Neural cell (in vitro differentiated cells): Measurements from ENCODE around the gene SPEM3. TPM values are rescaled to one million over a fixed set of nuclear protein-coding genes. Genes with fewer than 3 reads are reported as not detected.
"Not testable (repeated sequence)": the region's sequence is repeated elsewhere in the genome, so short reads cannot be mapped to it uniquely, and the experiment has no call there.

Source experiments
- H2AFZ ChIP-seq: fragments of 200-600, 300-800 bp; sonication (generic), shearing (Covaris generic); 2 replicates; pipeline ENCODE4 v1.6.0; 2014; ENCODE audit warnings: low read depth, mild to moderate bottlenecking, antibody characterized with exemption, low read length, moderate library complexity
- H3F3A ChIP-seq: fragments of 200-600 bp; shearing (Covaris generic); 2 replicates; pipeline ENCODE4 v1.6.1; 2016; ENCODE audit warnings: mild to moderate bottlenecking, moderate library complexity, mixed read lengths, antibody characterized with exemption, low read length; ENCODE audit not compliant: insufficient read depth, poor library complexity, severe bottlenecking
- H3K27ac ChIP-seq: fragments of 200-600, 300-800 bp; sonication (generic), shearing (Covaris generic); 2 replicates; pipeline ENCODE4 v1.5.1; 2014; ENCODE audit warnings: mild to moderate bottlenecking, low read length, moderate library complexity
- H3K27me3 ChIP-seq: fragments of 300-800, 200-600 bp; sonication (generic), shearing (Covaris generic); 2 replicates; pipeline ENCODE4 v1.6.0; 2014; ENCODE audit warnings: mild to moderate bottlenecking, low read depth, low read length, moderate library complexity; ENCODE audit not compliant: insufficient read depth
- H3K36me3 ChIP-seq: fragments of 300-800, 200-600 bp; sonication (generic), shearing (Covaris generic); 2 replicates; pipeline ENCODE4 v1.5.1; 2014; ENCODE audit warnings: mild to moderate bottlenecking, antibody characterized with exemption, low read length, moderate library complexity; ENCODE audit not compliant: insufficient read depth
- H3K4me2 ChIP-seq: fragments of 300-800, 200-600 bp; sonication (generic), shearing (Covaris generic); 2 replicates; pipeline ENCODE4 v1.6.0; 2014; ENCODE audit warnings: mild to moderate bottlenecking, low read length
- H3K4me3 ChIP-seq: fragments of 300-800, 200-600 bp; sonication (generic), shearing (Covaris generic); 2 replicates; pipeline ENCODE4 v1.5.1; 2014; ENCODE audit warnings: mild to moderate bottlenecking, low read length, moderate library complexity
- H3K79me2 ChIP-seq: fragments of 200-600 bp; shearing (Covaris generic); replicated peaks from 2 replicates; pipeline ENCODE4 v1.6.0; 2014; ENCODE audit warnings: mild to moderate bottlenecking, low read length, moderate library complexity; ENCODE audit not compliant: insufficient read depth
- H3K9ac ChIP-seq: fragments of 300-800, 200-600 bp; sonication (generic), shearing (Covaris generic); 2 replicates; pipeline ENCODE4 v1.6.1; 2016; ENCODE audit warnings: mild to moderate bottlenecking, low read length, mixed read lengths
- H3K9me2 ChIP-seq: fragments of 200-600 bp; shearing (Covaris generic); 2 replicates; pipeline ENCODE4 v1.6.1; 2016; ENCODE audit warnings: mild to moderate bottlenecking, low read length, mixed read lengths; ENCODE audit not compliant: insufficient read depth
- H3K9me3 ChIP-seq: fragments of 200-600, 300-800 bp; sonication (generic), shearing (Covaris generic); 2 replicates; pipeline ENCODE4 v1.6.1; 2016; ENCODE audit warnings: mild to moderate bottlenecking, mixed run types, low read length, moderate library complexity, mixed read lengths
- H4K20me1 ChIP-seq: fragments of 200-600 bp; shearing (Covaris generic); 2 replicates; pipeline ENCODE4 v1.6.1; 2016; ENCODE audit warnings: mild to moderate bottlenecking, mixed run types; ENCODE audit not compliant: insufficient read depth
- CTCF ChIP-seq: fragments of 450-650 bp; IDR thresholded peaks from 2 replicates; pipeline ENCODE4 v1.5.1; 2014; ENCODE audit warnings: antibody characterized with exemption, mild to moderate bottlenecking, moderate library complexity; ENCODE audit not compliant: poor library complexity, severe bottlenecking
- EP300 ChIP-seq: fragments of 450-650 bp; conservative IDR thresholded peaks from 2 replicates; pipeline ENCODE4 v1.6.1; 2014; ENCODE audit warnings: antibody characterized with exemption, mild to moderate bottlenecking, moderate library complexity; ENCODE audit not compliant: poor library complexity, severe bottlenecking
- EZH2 ChIP-seq: fragments of 200-600, 300-800 bp; shearing (Covaris generic), sonication (generic); IDR thresholded peaks from 2 replicates; pipeline ENCODE4 v1.6.1; 2014; ENCODE audit warnings: antibody characterized with exemption, low read length, borderline replicate concordance, mild to moderate bottlenecking; ENCODE audit not compliant: insufficient read depth, poor library complexity, severe bottlenecking
- MXI1 ChIP-seq: fragments of 450-650 bp; conservative IDR thresholded peaks from 2 replicates; pipeline ENCODE4 v1.6.1; 2014; ENCODE audit warnings: antibody characterized with exemption, mild to moderate bottlenecking; ENCODE audit not compliant: poor library complexity, severe bottlenecking
- POLR2AphosphoS5 ChIP-seq: IDR thresholded peaks from 2 replicates; pipeline ENCODE4 v1.6.1; 2012
- RAD21 ChIP-seq: fragments of 450-650 bp; conservative IDR thresholded peaks from 2 replicates; pipeline ENCODE4 v1.6.1; 2014; ENCODE audit warnings: antibody characterized with exemption, mild to moderate bottlenecking, moderate library complexity
- REST ChIP-seq: IDR thresholded peaks from 2 replicates; pipeline ENCODE4 v1.6.1; 2012; ENCODE audit warnings: borderline replicate concordance
- SMC3 ChIP-seq: fragments of 450-650 bp; conservative IDR thresholded peaks from 2 replicates; pipeline ENCODE4 v1.6.1; 2014; ENCODE audit warnings: antibody characterized with exemption, mild to moderate bottlenecking, moderate library complexity; ENCODE audit not compliant: poor library complexity
- TAF1 ChIP-seq: IDR thresholded peaks from 2 replicates; pipeline ENCODE4 v1.6.1; 2012; ENCODE audit warnings: low read depth
- polyA plus RNA-seq: library from polyadenylated mRNA; depleted of rRNA; stranded (reverse); fragments of >200 nt; gene quantifications from 2 replicates; pipeline ENCODE4 v1.2.3, GENCODE V29; 2014

Gene SPEM3
- polyA plus RNA-seq, 1 donor from 2014 or later = not detected

- H3K4me3 ChIP-seq, H3K9ac ChIP-seq, H3K9me2 ChIP-seq, H3K36me3 ChIP-seq, H3K27me3 ChIP-seq, H3K4me2 ChIP-seq, H2AFZ ChIP-seq, H4K20me1 ChIP-seq, H3K27ac ChIP-seq, H3K9me3 ChIP-seq, H3F3A ChIP-seq: not testable (repeated sequence)
- peaks cover 13% of the 10 kb centered on the region for H3K79me2 ChIP-seq
Observed at GRCh38 chr17:7470457-7470973, 41.9 kb downstream of the SPEM3 start.

- TF ChIP-seq SMC3 (no peak), REST (no peak), TAF1 (no peak), RAD21 (no peak), CTCF (no peak), EZH2 (no peak), EP300 (no peak), MXI1 (no peak), POLR2AphosphoS5 (no peak)
- Histone ChIP-seq H3K9ac (no peak overlapping the region), H3F3A (no peaks in the 10 kb centered on the region), H3K27ac (no peak overlapping the region), H4K20me1 (no peaks in the 10 kb centered on the region), H3K27me3 (no peaks in the 10 kb centered on the region), H3K4me3 (no peak overlapping the region), H3K9me2 (no peaks in the 10 kb centered on the region), H3K79me2 (peaks cover 25% of the 10 kb centered on the region), H3K9me3 (no peaks in the 10 kb centered on the region), H3K36me3 (no peaks in the 10 kb centered on the region), H2AFZ (no peak overlapping the region), H3K4me2 (no peak overlapping the region)
Observed at GRCh38 chr17:7471729-7472128, 43.1 kb downstream of the SPEM3 start.

GRCh38 chr17:7474767-7475166, 46.1 kb downstream of the SPEM3 start:
- not testable (repeated sequence) for H3K4me2 ChIP-seq, H2AFZ ChIP-seq, H3F3A ChIP-seq, H3K27ac ChIP-seq, H3K4me3 ChIP-seq, H3K36me3 ChIP-seq, H3K9me3 ChIP-seq, H3K27me3 ChIP-seq, H3K9me2 ChIP-seq, H3K9ac ChIP-seq, H4K20me1 ChIP-seq
- peaks cover 44% of the 10 kb centered on the region for H3K79me2 ChIP-seq
